GM21619 (cell line): ENCODE measurements around the gene CHST15.
"Not testable (repeated sequence)": the region's sequence is repeated elsewhere in the genome, so short reads cannot be mapped to it uniquely, and the experiment has no call there.

Source experiments
- ATAC-seq: cut with Tn5 transposase; IDR thresholded peaks from one replicate; pipeline ENCODE4 v1.9.1; 2021; ENCODE audit not compliant: unreplicated experiment

Gene CHST15

GRCh38 chr10:124099604-124100003, 6.2 kb upstream of the CHST15 start:
- ATAC-seq, result peak; percentile 66

GRCh38 chr10:124098575-124098974, 5.2 kb upstream of the CHST15 start:
- ATAC-seq, result no peak

- no peak for ATAC-seq
Measured at GRCh38 chr10:124097883-124098282, 4.5 kb upstream of the CHST15 start.

GRCh38 chr10:124096494-124096893, 3.1 kb upstream of the CHST15 start:
- ATAC-seq, result no peak

GRCh38 chr10:124095801-124096200, 2.4 kb upstream of the CHST15 start:
- ATAC-seq, result not testable (repeated sequence)

GRCh38 chr10:124095096-124095495, 1.7 kb upstream of the CHST15 start:
- ATAC-seq, result no peak

GRCh38 chr10:124094419-124094785, 1.0 kb upstream of the CHST15 start:
- no peak for ATAC-seq

- ATAC-seq, result not testable (repeated sequence)
Measured at GRCh38 chr10:124093774-124094418, 498 bp upstream of the CHST15 start.

GRCh38 chr10:124092250-124092859, 1.0 kb downstream of the CHST15 start:
- ATAC-seq, result no peak

GRCh38 chr10:124091646-124092249, 1.6 kb downstream of the CHST15 start:
- no peak for ATAC-seq

GRCh38 chr10:124090601-124091209, 2.7 kb downstream of the CHST15 start:
- ATAC-seq, result no peak

- no peak for ATAC-seq
Measured at GRCh38 chr10:124089859-124090258, 3.5 kb downstream of the CHST15 start.

- ATAC-seq, result no peak
Measured at GRCh38 chr10:124088915-124089314, 4.5 kb downstream of the CHST15 start.

GRCh38 chr10:124087672-124088634, 5.4 kb downstream of the CHST15 start:
- ATAC-seq, result no peak

- no peak for ATAC-seq
Measured at GRCh38 chr10:124086787-124087671, 6.4 kb downstream of the CHST15 start.

- no peak for ATAC-seq
Measured at GRCh38 chr10:124086097-124086710, 7.2 kb downstream of the CHST15 start.

GRCh38 chr10:124085680-124086079, 7.7 kb downstream of the CHST15 start:
- no peak for ATAC-seq

- no peak for ATAC-seq
Measured at GRCh38 chr10:124084708-124085107, 8.7 kb downstream of the CHST15 start.

GRCh38 chr10:124083740-124084397, 9.5 kb downstream of the CHST15 start:
- no peak for ATAC-seq
